Amygdala (tissue), 56 donors: ENCODE measurements around the gene EGLN2.
A peak's percentile ranks its signal among the peaks of the same experiment; 100 is the strongest.
"Not testable (repeated sequence)": the region's sequence is repeated elsewhere in the genome, so short reads cannot be mapped to it uniquely, and the experiment has no call there.

Source experiments
- DNase-seq, 56 donors: peaks; one replicate each; lab custom pipeline; 2025; lab: John Stamatoyannopoulos, UW

EGLN2 gene

DNA sequence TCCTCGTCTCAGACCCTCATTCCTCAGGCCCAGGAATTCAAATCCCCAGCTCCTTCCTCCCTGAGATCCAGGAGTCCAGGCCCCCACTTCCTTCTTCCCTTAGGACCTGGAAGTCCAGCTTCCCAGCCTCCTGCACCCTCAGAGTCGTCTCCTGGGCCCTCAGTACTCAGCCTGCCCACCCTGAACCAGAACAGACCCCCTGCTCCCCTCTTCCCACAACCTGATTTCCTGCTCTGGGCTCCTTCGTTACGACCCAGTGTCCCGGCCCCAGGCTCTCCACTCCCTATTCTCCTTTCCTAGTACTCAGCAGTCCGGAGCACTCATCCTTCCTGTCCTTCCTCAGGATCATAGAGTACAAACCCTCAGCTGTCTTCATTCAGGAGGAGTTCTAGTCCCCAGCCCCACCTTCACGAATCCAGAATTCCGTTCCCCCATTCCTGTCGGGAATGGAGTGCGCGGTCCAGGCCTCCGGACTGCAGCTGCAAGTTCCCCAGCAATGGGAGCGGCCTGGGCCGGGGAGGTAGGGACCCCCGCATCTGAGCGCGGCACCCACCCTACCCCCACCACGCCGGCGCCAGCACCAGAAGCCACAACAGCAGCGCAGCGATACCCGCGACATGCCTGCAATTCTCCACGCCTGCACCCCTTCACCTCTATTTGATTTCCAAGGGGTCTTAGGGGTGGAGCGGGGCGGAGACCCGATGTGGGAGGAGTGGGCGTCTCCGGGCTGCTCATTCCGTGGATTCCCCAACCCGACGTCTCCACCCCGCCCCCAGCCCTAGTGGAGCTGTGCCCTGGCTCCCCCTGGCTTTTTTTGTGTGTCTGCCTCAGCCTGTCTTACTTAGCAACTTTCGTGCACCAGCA, 12.7 kb downstream of the EGLN2 start:
- peak in 6 of 56 donors; percentile 21 to 35 (median 30) for DNase-seq

DNA sequence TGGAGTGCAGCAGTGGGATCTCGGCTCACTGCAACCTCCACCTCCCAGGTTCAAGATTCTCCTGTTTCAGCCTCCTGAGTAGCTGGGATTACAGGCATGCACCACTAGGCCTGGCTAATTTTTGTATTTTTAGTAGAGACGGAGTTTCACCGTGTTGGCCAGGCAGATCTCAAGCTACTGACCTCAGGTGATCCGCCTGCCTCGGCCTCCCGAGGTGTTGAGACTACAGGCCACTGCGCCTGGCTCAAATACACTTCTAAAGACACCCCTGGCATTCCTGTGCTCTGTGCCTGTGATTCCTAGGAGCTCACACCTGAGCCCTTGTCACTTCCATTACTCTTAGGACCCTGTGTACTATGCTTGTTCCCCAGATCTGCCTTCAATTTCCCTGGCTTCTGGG, 13.6 kb downstream of the EGLN2 start:
- DNase-seq = not testable (repeated sequence)

DNA sequence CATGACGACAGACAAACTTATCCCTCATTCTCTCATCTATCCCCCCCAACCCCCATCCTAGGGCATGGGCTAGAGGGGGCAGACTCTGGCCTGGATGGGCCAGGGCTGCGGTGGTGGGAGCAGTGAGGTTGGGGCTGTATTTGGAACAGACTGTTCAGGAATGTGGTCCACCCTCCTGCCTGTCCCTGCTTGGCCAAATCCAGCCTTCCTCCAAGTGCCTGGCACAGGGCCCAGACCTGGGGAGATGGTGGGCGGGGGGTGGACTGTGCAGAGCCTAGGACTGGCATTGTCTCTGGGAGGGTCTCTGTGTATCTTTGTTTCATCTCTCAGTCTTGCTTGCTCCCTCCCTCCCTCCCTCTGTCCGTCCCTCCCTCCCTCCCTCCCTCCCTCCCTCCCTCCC, 14.2 kb downstream of the EGLN2 start:
- DNase-seq = peak in 1 of 56 donors; percentile 34

DNA sequence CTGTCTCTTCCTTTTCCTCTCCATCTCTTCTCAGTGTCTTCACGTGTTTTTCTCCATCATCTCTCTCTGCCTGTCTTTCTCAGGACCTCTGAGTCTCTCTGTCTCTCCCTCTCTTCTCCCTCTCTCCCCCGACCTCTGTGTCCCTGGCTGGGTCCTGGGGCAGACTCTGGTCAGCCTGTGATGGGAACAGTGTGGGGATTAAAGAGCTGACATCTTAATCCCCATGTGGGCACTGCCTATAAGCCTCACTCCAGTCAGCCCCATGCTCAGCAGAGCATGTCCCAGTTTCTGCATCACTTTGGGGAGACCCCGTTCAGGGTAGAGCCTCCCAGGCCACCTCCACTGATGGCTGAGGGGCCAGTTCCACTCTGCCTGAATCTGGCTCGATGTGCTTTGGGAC, 16.2 kb downstream of the EGLN2 start:
- DNase-seq = no peak

DNA sequence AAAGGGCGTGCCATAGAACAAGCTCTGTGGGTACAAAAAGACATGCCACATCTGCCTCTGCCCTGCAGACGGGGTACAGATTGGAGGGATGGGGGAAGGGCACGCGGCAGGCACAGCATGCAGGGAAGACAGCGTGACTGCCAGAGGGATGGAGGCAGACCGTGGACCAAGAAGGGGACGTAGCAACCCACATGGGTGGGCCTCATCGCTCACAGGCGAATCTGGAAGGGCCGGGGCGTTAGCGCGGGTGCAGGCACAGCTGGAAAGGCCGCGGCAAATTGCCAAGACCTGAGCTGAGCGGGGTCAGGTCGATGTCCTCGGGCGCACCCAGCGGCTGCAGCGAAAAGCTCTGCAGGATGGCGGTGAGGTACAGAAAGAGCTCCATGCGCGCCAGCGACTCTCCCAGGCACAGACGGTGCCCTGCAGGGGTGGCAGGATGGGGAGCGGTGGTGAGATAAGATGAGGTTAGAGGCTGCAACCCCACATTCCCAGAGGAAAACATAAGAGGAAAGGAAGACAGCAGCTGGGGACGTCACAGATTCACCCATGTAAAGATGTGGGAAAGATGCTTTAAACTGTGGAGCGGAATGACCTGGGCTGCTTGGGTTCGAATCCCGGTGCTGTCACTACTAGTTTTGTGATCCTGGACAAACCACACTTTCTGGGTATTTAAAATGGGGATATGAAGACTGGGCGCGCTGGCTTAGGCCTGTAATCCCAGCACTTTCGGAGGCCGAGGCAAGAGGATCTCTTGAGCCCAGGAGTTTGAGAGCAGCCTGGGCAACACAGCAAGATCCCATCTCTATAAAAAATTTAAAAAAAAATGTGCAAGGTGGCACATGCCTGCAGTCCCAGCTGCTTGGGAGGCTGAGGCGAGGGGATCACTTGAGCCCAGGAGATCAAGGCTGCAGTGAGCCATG, 19.7 kb downstream of the EGLN2 start:
- peak in 29 of 56 donors; percentile 25 to 68 (median 50) for DNase-seq

DNA sequence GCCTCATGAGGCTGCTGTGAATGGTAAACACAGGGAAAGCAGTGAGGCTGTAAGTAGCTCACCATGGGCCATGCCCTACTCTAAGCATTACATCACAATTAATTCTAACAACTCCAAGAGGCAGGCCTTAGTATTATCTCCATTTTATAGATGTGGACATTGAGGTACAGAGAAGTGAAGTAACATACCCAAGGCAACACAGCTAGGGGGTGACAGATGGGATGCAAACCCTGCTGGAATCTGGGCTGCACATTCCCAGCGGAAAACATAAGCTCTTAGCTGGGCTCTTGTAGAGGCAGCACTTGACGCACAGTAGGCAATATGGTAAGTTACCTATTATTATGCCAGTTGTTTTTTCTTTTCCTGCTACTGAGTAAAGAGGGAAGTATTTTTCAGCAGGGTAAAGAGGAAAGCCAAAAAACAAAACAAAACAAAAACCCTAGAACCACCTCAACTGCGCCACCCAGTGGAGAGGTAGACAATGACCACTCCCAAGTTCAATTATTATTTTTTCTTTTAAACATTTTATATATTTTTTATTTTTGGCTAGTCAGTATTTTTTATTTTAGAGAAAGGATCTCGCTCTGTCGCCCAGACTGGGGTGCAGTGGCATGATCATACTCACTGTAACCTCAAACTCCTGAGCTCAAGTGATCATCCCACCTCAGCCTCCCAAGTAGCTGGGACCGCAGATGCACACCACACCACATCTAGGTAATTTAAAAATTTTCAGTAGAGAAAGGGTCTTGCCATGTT, 20.7 kb downstream of the EGLN2 start:
- DNase-seq = peak in 5 of 56 donors; percentile 13 to 50 (median 29)

DNA sequence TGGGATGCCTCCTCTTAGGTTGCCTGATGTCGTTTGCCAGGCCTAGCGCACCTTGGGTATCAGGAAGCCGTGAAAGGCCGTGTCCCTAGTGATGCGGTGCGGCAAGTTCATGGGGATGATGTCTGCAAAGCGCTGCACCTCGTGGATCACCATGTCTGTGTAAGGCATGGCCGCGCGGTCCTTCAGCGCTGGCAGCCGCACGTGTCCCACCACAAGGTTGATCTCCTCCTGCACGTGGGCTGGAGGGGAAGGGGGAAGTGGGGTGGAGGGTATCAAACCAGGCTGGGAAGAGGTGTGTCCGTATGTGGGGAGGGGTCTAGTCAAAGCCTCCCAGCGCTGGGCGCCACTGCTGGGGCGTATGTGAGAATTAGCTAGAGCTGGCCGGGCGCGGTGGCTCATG, 23.2 kb downstream of the EGLN2 start:
- DNase-seq = no peak

DNA sequence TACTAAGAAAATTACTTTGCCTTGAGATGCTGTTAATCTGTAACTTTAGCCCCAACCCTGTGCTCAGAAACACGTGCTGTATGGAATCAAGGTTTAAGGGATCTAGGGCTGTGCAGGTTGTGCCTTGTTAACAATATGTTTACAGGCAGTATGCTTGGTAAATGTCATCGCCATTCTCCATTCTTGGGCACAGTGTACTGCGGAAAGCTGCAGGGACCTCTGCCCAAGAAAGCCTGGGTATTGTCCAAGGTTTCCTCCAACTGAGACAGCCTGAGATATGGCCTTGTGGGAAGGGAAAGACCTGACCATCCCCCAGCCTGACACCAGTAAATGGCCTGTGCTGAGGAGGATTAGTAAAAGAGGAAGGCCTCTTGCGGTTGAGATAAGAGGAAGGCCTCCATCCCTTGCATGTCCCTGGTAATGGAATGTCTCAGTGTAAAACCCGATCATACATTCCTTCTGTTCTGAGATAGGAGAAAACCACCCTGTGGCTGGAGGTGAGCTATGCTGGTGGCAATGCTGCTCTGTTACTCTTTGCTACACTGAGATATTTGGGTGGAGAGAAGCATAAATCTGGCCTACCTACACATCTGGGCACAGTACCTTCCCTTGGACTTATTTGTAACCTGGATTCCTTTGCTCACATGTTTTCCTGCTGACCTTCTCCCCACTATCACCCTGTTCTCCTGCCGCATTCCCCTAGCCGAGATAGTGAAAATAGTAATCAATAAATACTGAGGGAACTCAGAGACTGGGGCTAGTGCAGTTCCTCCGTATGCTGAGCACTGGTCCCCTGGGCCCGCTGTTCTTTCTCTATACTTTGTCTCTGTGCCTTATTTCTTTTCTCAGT, 23.9 kb downstream of the EGLN2 start:
- peak in 2 of 56 donors; percentile 26 to 32 for DNase-seq

DNA sequence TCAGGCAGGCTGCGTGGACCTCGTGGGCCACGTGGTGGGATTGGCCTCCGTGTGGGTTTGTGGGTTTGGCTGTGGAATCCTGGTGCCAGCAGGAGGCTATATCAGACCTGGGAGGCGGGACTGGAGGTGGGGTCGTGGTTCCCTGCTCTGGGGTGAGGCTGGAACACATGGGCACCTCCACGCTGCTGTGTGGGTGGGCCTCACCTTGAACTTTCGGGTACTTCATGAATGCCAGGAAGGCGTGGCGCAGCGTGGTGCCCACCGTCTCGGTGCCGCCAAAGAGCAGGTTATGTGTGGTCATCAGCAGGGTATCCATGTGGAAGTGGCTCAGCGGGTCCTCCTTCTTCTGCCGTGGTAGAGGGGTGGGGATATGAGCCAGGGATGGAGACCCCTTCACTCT, 25.9 kb downstream of the EGLN2 start:
- DNase-seq = not testable (repeated sequence)

DNA sequence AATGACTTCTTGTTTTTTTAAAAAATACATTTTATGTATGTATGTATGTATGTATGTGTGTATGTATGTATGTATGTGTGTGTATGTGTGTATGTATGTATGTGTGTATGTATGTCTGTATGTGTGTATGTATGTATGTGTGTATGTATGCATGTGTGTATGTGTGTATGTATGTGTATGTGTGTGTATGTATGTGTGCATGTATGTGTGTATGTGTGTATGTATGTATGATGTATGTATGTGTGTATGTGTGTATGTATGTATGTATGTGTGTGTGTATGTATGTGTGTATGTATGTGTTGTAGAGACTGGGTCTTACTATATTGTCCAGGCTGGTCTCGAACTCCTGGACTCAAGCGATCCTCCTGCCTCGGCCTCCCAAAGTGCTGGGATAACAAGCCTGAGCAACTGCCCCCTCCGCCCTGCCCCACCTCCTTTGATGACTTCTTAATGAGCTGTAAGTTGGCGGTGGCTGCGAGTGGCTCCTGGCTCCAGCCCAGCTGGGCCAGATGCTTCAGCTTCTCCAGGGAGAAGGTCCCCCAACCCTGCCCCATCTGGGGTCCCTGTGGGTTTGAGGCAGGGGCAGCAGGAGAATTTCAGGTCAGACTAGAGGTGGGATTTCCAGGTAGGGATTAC, 26.6 kb downstream of the EGLN2 start:
- not testable (repeated sequence) for DNase-seq

DNA sequence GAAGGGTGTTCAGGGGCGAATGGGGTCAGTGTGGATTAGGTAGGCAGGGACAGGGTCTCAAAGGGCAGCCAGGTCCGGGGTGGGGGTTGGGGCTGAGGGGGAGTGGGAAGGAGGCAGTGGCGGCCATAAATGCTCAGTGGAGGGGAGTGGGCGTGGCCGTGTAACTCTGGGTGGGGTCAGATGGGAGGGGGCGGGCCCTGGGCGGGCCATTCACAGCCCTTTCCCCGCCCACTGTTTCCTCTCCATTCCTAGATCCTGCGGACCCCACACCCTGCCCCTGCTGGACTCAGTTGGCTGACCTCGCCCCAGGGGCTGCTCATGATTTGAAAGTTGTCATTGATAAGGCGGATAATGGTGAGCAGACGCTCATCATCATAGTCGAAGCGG, 27.3 kb downstream of the EGLN2 start:
- DNase-seq = not testable (repeated sequence)

DNA sequence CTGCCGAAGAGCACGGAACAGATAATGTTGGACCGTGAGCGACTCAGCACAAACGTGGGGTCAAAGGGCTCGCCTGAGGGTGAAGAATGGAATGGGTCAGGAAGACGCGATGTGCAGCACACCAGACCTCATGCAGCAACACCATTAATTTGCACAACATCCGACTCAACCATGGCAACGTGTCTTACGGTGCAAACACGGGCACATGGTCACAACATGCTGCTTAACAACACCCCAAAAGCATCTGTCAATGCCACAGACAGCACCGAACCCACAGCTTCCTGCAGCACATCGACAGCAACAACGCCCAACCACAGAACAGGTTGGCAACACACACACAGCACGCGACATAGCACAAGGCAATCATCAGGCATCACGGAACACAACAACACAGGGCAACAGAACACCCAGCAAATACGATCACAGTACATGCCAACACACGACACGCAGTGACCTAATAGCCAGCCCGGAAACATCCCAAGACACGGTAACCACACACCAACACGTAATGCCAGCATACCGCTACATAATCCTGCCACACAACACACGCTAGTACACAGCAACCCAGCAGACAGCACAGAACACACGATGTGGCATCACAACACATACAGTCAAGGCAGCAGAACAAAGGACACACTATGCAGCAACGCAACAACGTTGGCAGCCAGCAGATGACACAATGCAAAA, 27.9 kb downstream of the EGLN2 start:
- peak in 6 of 56 donors; percentile 14 to 58 (median 35) for DNase-seq

DNA sequence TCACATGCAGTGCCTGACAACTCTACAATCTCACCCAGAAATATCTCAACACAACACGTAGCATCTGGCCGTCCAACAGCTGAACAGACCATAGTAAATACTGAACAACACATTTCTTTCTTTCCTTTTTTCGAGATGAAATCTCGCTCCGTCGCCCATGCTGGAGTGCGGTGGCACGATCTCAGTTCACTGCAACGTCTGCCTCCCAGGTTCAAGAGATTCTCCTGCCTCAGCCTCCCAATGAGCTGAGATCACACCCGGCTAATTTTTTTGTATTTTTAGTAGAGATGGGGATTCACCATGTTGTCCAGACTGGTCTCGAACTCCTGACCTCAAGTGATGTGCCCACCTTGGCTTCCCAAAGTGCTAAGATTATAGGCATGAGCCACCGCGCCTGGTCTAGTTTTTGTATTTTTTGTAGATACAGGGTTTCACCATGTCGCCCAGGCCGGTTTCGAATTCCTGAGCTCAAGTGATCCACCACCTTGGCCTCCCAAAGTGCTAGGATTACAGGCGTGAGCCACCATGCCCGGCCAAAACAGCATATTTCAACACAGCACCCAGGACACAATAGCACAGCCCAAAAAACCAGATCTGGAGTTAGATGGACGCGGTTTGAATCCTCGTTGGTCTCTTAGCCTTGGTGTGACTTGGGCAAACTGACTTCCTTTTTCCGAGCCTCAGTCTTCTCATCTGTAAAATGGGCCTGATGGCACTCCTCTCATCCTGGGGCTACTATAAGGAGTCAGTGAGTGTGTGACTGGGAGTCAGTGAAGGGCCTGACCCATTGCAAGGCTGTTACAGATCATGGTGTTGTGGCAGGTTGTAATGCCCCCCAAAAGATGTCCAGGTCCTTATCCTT, 28.6 kb downstream of the EGLN2 start:
- no peak for DNase-seq

DNA sequence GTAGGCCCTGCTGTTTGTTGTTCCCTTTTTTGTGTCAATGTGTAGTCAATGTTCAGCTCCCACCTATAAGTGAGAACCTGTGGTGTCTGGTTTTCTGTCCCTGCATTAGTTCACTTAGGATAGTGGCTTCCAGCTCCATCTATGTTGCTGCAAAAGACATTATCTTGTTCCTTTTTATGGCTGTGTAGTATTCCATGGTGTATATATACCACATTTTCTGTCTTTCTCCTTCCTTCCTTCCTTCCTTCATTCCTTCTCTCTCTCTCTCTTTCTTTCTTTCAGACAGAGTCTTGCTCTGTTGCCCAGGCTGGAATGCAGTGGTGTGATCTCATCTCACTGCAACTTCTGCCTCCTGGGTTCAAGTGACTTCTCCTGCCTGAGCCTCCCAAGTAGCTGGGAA, 30.2 kb downstream of the EGLN2 start:
- no peak for DNase-seq

DNA sequence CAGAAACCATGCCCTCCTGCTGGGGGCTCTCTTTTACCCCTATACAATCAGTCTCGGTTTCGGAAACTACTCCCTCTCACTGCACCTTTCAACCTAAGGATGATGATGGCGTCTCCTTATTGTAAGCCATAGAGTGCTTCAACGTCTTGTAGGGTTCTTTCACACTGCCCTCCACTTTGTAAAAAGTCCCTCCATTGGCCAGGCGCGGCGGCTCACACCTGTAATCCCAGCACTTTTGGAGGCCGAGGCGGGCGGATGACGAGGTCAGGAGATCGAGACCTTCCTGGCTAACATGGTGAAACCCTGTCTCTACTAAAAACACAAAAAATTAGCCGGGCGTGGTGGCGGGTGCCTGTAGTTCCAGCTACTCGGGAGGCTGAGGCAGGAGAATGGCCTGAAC, 31.8 kb downstream of the EGLN2 start:
- not testable (repeated sequence) for DNase-seq

DNA sequence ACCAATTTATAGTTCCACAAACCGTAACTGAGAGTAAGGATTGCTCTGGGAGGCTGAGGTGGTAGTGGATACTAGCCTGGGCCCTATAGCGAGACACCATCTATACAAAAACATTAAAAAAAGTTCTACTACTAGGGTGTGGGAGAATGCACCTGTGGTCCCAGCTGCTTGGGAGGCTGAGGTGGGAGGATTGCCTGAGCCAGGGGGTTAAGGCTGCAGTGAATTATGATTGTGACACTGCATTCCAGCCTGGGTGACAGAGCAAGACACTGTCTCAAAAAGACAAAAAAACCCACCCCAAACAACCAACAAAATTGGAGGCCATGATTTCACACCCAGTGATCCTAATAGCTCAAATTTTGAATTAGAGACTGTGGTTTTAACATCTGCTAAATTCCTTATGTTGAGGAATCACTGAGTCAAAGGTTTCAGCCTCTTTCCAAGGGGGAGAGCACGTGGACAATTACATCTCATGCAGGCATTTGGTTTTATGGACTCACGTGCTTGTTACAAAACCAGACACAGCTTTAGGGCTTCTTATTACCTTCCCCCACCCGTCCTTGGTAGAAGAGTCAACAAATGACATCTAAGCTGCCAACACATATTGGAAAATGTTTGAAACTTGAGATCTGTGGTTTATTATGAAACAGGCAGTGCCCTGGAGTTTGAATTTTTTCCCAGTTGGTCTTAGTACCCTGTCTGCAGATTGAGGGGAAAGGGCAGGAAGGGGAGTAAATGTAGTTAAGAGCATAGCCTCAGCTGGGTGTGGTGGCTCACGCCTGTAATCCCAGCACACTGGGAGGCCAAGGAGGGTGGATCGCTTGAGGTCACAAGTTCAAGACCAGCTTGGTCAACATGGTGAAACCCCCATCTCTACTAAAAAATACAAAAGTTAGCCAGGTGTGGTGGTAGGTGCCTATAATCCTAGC, 32.8 kb downstream of the EGLN2 start:
- DNase-seq = no peak

DNA sequence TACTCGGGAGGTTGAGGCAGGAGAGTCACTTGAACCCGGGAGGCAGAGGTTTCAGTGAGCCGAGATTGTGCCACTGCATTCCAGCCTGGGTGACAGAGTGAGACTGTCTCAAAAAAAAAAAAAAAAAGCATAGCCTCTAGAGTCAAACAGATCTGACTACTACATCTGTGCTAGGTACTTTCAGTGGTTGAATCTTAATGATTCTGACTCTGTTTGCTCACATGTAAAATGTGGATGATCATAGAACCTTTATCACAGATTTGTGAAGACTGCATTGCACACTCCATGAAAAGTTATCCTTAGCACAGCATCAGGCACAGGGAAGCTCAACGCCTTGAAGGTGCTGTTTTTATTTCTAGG, 33.4 kb downstream of the EGLN2 start:
- DNase-seq = not testable (repeated sequence)
